NCI-H146 treated with DMSO at 0.1 percent for 48 hours (cell line): Measurements from ENCODE around the gene RBKS.
A peak's percentile ranks its signal among the peaks of the same experiment; 100 is the strongest.

Source experiments
- DNase-seq: peaks from one replicate; lab custom pipeline; 2025; ENCODE audit not compliant: unreplicated experiment; lab: John Stamatoyannopoulos, UW

RBKS gene

GRCh38 chr2:27890146-27890923, at the start of gene RBKS, which contains the start of gene BABAM2:
RBKS (minus strand) TSS chr2:27890387; CDS start chr2:27890345, 42 bp downstream.
BABAM2 (plus strand) TSS chr2:27890729; CDS start chr2:27894557, 3,828 bp downstream.
- DNase-seq = peak; percentile 77

- no peak for DNase-seq
Observed at GRCh38 chr2:27935026-27935425, 44.8 kb upstream of the RBKS start.

- no peak for DNase-seq
Observed at GRCh38 chr2:27932396-27932795, 42.2 kb upstream of the RBKS start.

GRCh38 chr2:27931361-27931950, 41.3 kb upstream of the RBKS start:
- DNase-seq = no peak

- DNase-seq = no peak
Observed at GRCh38 chr2:27929916-27930486, 39.8 kb upstream of the RBKS start.

- no peak for DNase-seq
Observed at GRCh38 chr2:27925766-27926472, 35.7 kb upstream of the RBKS start.

GRCh38 chr2:27922842-27923241, 32.7 kb upstream of the RBKS start:
- DNase-seq = no peak

GRCh38 chr2:27921880-27922547, 31.8 kb upstream of the RBKS start:
- no peak for DNase-seq

GRCh38 chr2:27921424-27921823, 31.2 kb upstream of the RBKS start:
- DNase-seq = no peak

- no peak for DNase-seq
Observed at GRCh38 chr2:27920148-27920885, 30.1 kb upstream of the RBKS start.

- DNase-seq = no peak
Observed at GRCh38 chr2:27916293-27916995, 26.3 kb upstream of the RBKS start.

GRCh38 chr2:27915874-27916273, 25.7 kb upstream of the RBKS start:
- DNase-seq = no peak

GRCh38 chr2:27915191-27915590, 25.0 kb upstream of the RBKS start:
- no peak for DNase-seq

- no peak for DNase-seq
Observed at GRCh38 chr2:27914805-27915175, 24.6 kb upstream of the RBKS start.

- no peak for DNase-seq
Observed at GRCh38 chr2:27914041-27914804, 24.0 kb upstream of the RBKS start.

- no peak for DNase-seq
Observed at GRCh38 chr2:27912512-27912911, 22.3 kb upstream of the RBKS start.

- no peak for DNase-seq
Observed at GRCh38 chr2:27911458-27912210, 21.4 kb upstream of the RBKS start.

GRCh38 chr2:27909901-27910300, 19.7 kb upstream of the RBKS start:
- no peak for DNase-seq
